ENCODE results near the gene DAP3.
A peak's percentile ranks its signal among the peaks of the same experiment; 100 is the strongest.
"Not testable (repeated sequence)": the region's sequence is repeated elsewhere in the genome, so short reads cannot be mapped to it uniquely, and the experiment has no call there.

DAP3 gene

DNA sequence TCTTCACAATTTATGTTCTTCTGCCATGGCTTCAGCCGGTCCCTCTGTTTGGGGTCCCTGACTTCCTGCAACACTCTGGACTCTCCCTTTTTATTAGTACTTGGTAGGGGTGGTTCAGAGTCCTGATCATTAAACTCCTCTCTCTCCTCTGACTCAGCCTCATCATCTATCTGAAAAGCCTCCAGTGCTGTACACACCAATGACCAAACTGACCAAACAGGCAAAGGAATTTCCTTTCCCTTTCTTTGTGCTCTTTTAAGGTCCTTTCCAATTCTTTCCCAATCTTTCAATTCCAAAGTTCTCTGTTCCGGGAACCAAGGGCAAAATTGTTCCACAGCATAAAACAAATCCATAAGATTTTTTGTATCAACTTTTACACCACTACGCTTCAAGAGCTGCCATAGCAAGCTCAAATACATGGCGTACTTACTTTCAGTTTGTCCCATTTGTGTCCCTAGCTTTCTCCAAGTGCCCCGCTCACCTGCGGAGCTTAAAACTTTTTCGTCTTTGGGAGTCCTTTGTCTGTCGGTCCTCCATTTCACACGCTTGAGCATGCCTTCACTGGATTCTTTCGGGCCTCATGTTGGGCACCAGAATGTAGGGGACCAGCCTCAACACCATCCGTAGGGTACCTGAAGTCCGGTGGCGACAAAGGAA lies 9.6 kb downstream of the DAP3 start:
- H3K4me3 ChIP-seq (ENCODE audit: low read length): no peak overlapping the region
- DNase-seq (ENCODE audit: low read depth): no peak
- TF ChIP-seq, protein P1, sequence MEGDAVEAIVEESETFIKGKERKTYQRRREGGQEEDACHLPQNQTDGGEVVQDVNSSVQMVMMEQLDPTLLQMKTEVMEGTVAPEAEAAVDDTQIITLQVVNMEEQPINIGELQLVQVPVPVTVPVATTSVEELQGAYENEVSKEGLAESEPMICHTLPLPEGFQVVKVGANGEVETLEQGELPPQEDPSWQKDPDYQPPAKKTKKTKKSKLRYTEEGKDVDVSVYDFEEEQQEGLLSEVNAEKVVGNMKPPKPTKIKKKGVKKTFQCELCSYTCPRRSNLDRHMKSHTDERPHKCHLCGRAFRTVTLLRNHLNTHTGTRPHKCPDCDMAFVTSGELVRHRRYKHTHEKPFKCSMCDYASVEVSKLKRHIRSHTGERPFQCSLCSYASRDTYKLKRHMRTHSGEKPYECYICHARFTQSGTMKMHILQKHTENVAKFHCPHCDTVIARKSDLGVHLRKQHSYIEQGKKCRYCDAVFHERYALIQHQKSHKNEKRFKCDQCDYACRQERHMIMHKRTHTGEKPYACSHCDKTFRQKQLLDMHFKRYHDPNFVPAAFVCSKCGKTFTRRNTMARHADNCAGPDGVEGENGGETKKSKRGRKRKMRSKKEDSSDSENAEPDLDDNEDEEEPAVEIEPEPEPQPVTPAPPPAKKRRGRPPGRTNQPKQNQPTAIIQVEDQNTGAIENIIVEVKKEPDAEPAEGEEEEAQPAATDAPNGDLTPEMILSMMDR (conservative IDR thresholded peaks at IDR 0.05; ENCODE audit: low read depth, low read length): no peak

DNA sequence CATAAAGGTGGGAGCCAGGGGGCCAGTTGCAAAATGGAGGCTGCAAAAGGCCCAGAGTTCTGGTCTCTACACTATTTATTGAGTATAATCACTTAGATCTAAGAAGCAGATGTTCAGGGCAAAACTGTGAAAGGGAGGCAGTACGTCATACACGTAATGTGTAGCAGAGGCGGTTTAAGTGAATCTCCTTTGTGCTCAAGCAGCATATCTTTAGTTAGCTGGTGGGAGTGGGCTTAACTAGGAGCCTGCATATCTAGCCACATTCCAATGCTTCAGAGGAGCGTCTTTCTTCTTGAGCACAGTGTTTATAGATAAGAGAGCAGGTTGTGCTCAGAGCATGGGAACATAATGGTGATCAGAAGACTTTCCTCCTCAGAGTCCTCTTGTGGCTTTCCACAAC lies 10.2 kb downstream of the DAP3 start:
- not testable (repeated sequence) for H3K4me3 ChIP-seq (ENCODE audit: low read length); DNase-seq (ENCODE audit: low read depth)

DNA sequence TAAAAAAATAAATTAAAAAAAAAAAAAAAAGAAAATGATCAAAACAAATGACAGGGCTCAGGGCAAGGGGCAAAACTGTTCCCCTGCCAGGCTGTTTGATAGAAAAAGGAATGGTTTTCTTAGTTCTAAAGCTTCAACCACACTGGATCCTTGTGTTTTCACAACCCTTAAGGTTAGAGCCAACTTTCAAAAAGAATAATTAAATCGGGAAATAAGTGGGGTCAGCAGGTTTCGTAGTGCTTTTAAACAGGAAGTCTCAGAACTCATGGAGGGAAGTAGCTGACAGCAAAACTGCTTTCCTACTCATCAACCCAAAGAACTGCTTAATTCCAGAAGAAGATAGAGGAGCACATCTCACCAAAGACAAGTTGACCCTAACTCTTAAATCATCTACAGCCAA lies 12.8 kb downstream of the DAP3 start:
- DNase-seq (ENCODE audit: low read depth): not testable (repeated sequence)

DNA sequence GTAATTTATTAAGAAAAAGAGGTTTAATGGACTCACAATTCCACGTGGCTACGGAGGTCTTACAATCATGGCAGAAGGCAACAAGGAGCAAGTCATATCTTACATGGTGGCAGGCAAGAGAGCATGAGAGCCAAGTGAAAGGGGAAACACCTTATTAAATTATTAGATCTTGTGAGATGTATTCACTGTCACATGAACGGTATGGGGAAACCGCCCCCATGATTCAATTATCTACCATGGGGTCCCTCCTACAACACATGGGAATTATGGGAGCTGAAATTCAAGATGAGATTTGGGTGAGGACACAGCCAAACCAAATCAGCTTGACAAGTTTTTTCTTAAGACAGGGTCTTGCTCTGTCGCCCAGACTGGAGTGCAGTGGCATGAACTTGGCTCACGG lies 14.3 kb downstream of the DAP3 start:
- TF ChIP-seq, protein P1 (conservative IDR thresholded peaks at IDR 0.05; ENCODE audit: low read depth, low read length): no peak
- no peak for DNase-seq (ENCODE audit: low read depth)
- no peak overlapping the region for H3K4me3 ChIP-seq (ENCODE audit: low read length)

More for the DNA sequence above, 12.8 kb downstream of the DAP3 start:
- not testable (repeated sequence) for H3K4me3 ChIP-seq (ENCODE audit: low read length)

DNA sequence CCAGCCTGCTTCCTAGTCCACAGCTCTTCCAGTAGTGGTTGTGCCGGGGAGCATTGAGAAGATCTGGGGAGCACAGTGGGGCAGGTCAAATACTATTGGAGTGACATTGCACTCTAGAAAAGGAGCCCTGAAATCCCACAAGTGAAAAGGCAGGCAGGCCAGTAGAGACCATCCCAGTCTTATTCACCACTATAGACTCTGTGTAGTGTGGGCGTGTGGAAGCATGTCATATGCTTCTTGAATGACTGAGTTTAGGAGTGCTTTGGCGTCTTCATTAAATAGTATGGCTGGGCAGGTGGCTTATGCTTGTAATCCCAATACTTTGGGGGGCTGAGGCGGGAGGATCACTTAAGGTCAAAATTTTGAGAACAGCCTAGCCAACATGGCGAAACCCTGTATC lies 15.5 kb downstream of the DAP3 start:
- DNase-seq (ENCODE audit: low read depth); H3K4me3 ChIP-seq (ENCODE audit: low read length): not testable (repeated sequence)

DNA sequence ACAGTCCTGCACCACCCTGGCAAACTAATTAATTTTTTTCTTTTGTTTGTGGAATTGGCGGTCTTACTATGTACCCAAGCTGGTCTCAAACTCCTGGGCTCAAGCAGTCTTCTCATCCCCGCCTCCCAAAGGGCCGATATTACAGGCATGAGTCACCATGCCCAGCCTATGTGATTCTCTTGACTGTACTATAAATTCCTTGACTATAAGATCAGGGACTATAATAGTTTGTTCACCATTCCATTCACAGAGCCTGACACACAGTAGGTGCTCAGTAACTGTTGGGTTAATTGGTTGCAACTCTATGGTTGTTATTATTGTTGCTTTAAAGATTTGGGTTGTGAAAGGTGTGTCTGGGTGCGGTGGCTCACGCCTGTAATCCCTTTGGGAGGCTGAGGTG lies 17.2 kb downstream of the DAP3 start:
- DNase-seq (ENCODE audit: low read depth): no peak
- no peak overlapping the region for H3K4me3 ChIP-seq (ENCODE audit: low read length)
- TF ChIP-seq, protein P1 (conservative IDR thresholded peaks at IDR 0.05; ENCODE audit: low read depth, low read length): no peak

DNA sequence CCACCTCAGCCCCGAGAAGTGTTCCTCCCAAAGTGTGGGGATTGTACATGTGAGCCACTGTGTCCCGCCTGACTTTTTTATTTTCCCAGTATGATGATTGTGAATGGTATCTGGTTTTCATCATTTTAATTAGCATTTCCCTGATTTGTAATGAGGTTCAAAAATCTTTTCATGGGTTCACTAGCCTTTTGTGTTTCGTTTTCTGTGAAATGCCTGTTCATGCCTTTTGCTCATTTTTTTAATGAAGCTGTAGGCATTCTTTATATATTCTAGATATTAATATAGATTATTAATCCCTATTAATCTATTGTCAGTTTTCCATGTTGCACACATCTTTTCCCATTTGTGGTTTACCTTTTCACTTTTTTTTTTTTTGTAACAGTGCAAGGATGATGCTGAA lies 20.5 kb downstream of the DAP3 start:
- TF ChIP-seq, protein P1 (conservative IDR thresholded peaks at IDR 0.05; ENCODE audit: low read depth, low read length): no peak
- no peak for DNase-seq (ENCODE audit: low read depth)
- no peak overlapping the region for H3K4me3 ChIP-seq (ENCODE audit: low read length)

DNA sequence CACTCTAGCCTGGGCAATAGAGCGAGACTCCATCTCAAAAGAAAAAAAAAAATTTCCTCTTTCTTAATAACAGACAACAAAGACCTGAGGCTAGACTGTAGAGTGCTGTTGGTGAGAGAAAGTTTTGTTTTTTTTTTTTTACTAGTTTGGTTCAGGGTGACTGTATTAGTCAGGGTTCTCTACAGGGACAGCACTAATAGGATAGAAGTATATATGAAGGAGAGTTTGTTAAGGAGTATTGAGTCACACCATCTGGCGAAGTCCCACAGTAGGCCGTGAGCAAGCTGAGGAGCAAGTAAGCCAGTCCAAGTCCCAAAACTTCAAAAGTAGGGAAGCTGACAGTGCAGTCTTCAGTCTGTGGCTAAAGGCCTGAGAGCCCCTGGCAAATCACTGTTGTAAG lies 22.6 kb downstream of the DAP3 start:
- not testable (repeated sequence) for DNase-seq (ENCODE audit: low read depth); H3K4me3 ChIP-seq (ENCODE audit: low read length)

DNA sequence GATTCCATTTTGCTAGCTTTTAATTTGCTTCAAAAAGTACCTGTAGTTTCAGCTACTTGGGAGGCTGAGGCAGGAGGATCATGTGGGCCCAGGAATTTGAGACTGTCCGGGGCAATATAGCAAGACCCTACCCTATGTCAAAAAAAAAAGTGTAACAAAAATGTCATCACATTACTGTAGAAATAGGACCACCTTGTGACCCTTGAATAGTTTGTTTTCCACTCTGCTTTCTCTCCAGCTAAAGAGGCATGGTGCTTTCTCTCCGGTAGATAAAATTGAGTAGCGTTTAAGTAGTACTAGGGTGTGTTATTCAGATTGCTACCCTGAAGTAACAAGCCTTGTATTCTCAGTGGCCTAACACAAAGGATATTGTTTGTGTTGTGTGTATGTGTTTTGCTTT lies 23.7 kb downstream of the DAP3 start:
- not testable (repeated sequence) for DNase-seq (ENCODE audit: low read depth)

More for the DNA sequence above, 23.7 kb downstream of the DAP3 start:
- TF ChIP-seq, protein P1 (conservative IDR thresholded peaks at IDR 0.05; ENCODE audit: low read depth, low read length): peak; percentile 23
- not testable (repeated sequence) for H3K4me3 ChIP-seq (ENCODE audit: low read length)

Data from retinal pigment epithelial cell (primary cell).